Effector CD8-positive, alpha-beta T cell (primary cell): ENCODE results near the gene SGK2.
"Not testable (repeated sequence)": the region's sequence is repeated elsewhere in the genome, so short reads cannot be mapped to it uniquely, and the experiment has no call there.

Experiments used
- DNase-seq: peaks from one replicate; lab custom pipeline; 2025; lab: John Stamatoyannopoulos, UW

The SGK2 gene

DNA sequence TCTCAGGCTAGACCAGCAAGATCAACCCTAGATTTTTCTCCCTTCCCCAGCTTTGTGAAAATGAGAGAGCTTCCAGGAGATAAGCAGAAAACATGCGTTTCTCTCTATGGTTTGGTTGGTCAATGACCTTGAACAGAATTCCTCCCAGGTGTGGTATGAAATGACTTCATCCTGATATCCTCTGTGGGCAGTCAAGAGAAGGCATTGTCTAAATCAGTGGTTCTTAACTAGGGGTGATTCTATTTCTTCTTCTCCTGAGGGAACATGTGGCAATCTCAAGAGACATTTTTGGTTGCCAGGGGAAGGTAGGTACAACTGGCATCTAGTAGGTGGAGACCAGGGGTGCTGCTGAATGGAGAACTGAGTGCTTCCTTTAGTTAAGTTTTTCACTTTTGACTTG is 44.3 kb downstream of the SGK2 start:
- no peak for DNase-seq

DNA sequence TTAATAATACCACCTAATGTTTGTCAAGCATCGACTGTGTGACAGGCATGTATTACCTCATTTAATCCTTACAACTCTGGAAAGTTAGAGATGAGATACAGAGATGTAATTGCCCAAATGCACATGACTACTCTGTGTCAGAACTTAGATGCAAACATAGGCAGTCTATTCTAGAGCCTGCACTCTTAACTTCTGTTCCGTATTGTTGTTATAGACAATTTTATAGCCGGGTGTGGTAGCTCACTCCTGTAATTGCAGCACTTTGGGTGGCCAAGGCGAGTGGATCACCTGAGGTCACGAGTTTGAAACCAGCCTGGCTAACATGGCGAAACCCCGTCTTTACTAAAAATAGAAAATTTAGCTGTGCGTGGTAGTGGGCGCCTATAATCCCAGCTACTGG is 46.9 kb downstream of the SGK2 start:
- no peak for DNase-seq

DNA sequence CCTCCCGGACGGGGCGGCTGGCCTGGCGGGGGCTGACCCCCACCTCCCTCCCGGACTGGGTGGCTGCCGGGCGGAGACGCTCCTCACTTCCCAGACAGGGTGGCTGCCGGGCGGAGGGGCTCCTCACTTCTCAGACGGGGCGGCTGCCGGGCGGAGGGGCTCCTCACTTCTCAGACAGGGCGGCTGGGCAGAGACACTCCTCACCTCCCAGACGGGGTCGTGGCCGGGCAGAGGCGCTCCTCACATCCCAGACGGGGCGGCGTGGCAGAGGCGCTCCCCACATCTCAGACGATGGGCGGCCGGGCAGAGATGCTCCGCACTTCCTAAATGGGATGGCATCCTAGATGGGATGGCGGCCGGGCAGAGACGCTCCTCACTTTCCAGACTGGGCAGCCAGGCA is 48.5 kb downstream of the SGK2 start:
- not testable (repeated sequence) for DNase-seq

DNA sequence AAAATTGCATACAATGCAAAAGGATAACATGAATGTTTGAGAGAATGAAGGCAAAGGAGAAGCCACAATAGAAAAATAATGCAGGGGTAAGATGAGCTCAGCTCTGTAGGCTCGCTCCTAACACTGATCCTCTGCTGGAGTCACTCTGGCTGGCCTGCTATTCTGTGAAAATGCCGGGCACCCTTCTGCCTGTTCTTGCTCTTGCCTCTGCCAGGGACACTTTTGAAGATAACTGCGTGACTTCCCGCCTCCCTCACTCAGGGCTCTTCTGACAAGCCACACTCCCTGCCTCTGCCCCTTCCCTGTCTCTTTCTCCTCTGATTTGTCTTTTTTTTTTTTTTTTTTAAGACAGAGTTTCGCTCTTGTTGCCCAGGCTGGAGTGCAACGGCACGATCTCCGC is 72.8 kb downstream of the SGK2 start:
- no peak for DNase-seq
